CD4-positive, alpha-beta T cell treated with Interferon alpha-2 for 1 hour (primary cell): ENCODE data around the gene WNT1.

ENCODE experiments used
- DNase-seq, 2 donors: peaks; one replicate each; pipeline ENCODE4 v3.0.0-alpha.2; 2020 to 2022

The WNT1 gene

GRCh38 chr12:49030714-49031572 is 52.8 kb downstream of the WNT1 start:
- DNase-seq: no peak

GRCh38 chr12:49031573-49032161 is 53.5 kb downstream of the WNT1 start:
- no peak for DNase-seq
